ENCODE data around the gene C14orf132.

GRCh38 chr14:96029089-96029645, 10.0 kb upstream of the C14orf132 start:
- TF ChIP-seq CTCF (conservative IDR thresholded peaks at IDR 0.05; ENCODE audit: low read length) (no peak), EZH2phosphoT487 (IDR thresholded peaks at IDR 0.05; ENCODE audit: borderline replicate concordance) (no peak)
